ENCODE data around the gene ADGRL1. TPM values are rescaled to one million over a fixed set of nuclear protein-coding genes. Genes with fewer than 3 reads are reported as not detected.
"Not testable (repeated sequence)": the region's sequence is repeated elsewhere in the genome, so short reads cannot be mapped to it uniquely, and the experiment has no call there.

ADGRL1 gene
- total and polyA plus RNA-seq, 10 donors: 1.8 to 21.1 (median 12.4) TPM

DNA sequence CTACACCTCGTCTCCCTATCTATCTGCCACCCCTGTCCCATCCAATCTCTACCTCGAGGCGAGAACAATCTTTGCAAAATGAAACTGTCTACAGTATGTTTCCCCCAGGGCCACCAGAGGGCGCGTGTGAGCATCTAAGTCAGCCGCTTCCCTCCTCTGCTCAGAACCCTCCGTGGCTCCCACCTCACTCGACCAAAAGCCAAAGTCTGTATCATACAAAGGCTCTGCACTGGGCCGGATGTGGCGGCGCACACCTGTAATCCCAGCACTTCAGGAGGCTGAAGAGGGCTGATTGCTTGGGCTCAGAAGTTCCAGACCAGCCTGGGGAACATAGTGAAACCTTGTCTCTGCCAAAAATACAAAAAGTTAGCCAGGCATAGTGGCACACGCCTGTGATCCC, 9.9 kb downstream of the ADGRL1 start:
- DNase-seq: peak; percentile 93
- Histone ChIP-seq H3K4me3 (peak overlapping the region in 1 of 8 donors; percentile 35), H3K4me1 (peaks cover 0 to 16% (median 11%) of the 10 kb centered on the region in 6 donors)
- 23 to 36% (median 34%) methylated on average over 12 of the region's 12 CpGs for WGBS, 5 donors
- TF ChIP-seq, protein P1, sequence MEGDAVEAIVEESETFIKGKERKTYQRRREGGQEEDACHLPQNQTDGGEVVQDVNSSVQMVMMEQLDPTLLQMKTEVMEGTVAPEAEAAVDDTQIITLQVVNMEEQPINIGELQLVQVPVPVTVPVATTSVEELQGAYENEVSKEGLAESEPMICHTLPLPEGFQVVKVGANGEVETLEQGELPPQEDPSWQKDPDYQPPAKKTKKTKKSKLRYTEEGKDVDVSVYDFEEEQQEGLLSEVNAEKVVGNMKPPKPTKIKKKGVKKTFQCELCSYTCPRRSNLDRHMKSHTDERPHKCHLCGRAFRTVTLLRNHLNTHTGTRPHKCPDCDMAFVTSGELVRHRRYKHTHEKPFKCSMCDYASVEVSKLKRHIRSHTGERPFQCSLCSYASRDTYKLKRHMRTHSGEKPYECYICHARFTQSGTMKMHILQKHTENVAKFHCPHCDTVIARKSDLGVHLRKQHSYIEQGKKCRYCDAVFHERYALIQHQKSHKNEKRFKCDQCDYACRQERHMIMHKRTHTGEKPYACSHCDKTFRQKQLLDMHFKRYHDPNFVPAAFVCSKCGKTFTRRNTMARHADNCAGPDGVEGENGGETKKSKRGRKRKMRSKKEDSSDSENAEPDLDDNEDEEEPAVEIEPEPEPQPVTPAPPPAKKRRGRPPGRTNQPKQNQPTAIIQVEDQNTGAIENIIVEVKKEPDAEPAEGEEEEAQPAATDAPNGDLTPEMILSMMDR (IDR thresholded peaks at IDR 0.05 in 8 of 11, conservative IDR thresholded peaks at IDR 0.05 in 3 of 11): peak; percentile 66 to 84 (median 77)
- intact Hi-C loops (cut with DNase I; ENCODE audit: low total_unique reads); H3K9me3 ChIP-seq; H3K27ac ChIP-seq; H3K27me3 ChIP-seq (replicated peaks in 1 of 7); H3K36me3 ChIP-seq: not testable (repeated sequence)

DNA sequence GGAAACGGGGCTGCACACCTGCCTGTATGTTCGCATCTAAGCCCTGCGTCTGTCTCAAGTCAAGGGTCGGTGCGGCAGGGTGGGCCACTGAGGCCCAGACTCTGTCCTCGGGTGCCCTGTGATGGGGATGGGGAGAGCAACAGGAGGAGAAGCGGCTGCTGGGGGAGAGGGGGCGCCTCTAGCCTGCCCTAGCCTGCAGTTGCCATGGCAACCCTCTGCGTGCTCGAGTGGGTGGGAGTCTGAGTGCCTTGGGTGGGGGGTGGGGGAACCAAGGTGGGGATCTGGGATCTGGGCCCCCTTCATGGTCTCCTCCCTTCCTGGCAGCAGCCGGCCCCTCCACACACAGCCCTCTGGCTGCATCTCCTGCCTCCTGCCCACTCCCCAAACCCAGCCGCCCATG, 10.8 kb downstream of the ADGRL1 start:
- H3K9me3 ChIP-seq; H3K27ac ChIP-seq; H3K27me3 ChIP-seq (replicated peaks in 1 of 7); H3K4me3 ChIP-seq; DNase-seq; intact Hi-C loops (cut with DNase I; ENCODE audit: low total_unique reads); H3K36me3 ChIP-seq: not testable (repeated sequence)
- H3K4me1 ChIP-seq: peaks cover 0 to 12% (median 7%) of the 10 kb centered on the region in 6 donors
- WGBS, 5 donors: 86 to 95% (median 88%) methylated on average over 9 to 12 of the region's 12 CpGs

DNA sequence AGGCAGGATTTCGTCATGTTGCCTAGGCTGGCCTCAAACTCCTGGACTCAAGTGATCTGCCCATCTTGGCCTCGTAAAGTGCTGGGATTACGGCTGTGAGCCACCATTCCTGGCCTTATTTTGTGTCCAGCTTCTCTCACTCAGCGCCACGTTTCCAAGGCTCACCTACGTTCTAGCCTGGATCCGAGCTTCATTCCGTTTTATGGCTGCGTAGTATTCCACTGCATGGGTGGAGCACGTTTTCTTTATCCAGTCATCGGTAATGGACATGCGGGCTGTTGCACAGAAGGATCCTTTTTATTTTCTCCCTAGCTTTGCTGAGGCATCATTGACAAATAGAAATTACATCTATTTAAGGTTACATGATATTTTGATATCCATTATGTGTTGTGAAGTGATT, 16.6 kb downstream of the ADGRL1 start:
- Histone ChIP-seq H3K4me1 (peaks cover 0 to 13% (median 0%) of the 10 kb centered on the region in 6 donors), H3K4me3 (no peak overlapping the region), H3K27ac (no peak overlapping the region), H3K9me3 (no peaks in the 10 kb centered on the region), H3K36me3 (no peaks in the 10 kb centered on the region), H3K27me3 (replicated peaks in 1 of 7) (no peaks in the 10 kb centered on the region)
- TF ChIP-seq POLR2A (IDR thresholded peaks at IDR 0.05): no peak
- TF ChIP-seq, protein P1 (IDR thresholded peaks at IDR 0.05 in 8 of 11, conservative IDR thresholded peaks at IDR 0.05 in 3 of 11): no peak
- TF ChIP-seq POLR2AphosphoS5 (IDR thresholded peaks at IDR 0.05): no peak
- WGBS, 5 donors: 93 to 96% (median 95%) methylated on average over 12 of the region's 12 CpGs
- intact Hi-C loops (cut with DNase I; ENCODE audit: low total_unique reads): no loop called here
- no peak for DNase-seq

DNA sequence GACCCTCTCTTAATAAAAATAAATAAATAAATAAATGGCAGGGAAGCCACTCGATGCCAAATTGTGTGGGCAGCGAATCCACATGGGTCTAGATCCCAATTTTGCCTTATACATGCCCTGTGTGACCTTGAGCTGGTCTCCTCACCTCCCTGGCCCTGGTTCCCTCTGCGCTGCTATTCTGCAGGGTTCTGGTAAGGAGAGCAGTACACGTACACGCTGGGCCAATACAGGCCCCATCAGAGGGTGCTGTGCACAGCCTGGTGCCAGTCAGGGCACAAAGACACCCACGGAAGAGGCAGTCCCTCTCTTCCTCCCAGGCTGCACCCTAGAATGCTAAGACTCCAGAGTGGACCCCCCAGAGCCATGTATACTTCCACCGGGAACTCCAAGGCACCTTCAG, 17.9 kb downstream of the ADGRL1 start:
- intact Hi-C loops (cut with DNase I; ENCODE audit: low total_unique reads); H3K27ac ChIP-seq; H3K4me3 ChIP-seq; DNase-seq; H3K9me3 ChIP-seq; H3K36me3 ChIP-seq; H3K27me3 ChIP-seq (replicated peaks in 1 of 7): not testable (repeated sequence)
- peaks cover 0 to 13% (median 0%) of the 10 kb centered on the region in 6 donors for H3K4me1 ChIP-seq
- WGBS, 5 donors: 85 to 93% (median 87%) methylated on average over 3 to 7 of the region's 7 CpGs

DNA sequence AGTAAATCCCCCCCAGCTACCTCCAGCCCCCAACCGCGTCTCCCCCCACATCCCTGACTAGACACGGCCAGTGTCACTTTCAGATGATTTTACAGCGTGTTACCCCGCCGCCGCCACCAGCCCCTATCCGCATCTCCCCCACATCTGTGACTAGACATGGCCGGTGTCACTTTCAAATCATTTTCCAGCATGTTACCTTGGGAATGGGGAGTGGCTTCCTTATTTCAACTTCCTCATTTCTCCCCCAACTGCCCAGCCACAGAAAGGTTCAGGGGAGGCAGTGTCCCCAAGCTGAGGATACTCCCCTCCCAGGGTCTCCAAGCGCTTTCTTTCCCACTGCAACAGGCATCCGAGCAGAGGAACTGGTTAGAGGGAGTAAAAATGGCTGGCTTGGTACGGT, 18.4 kb downstream of the ADGRL1 start:
- whole genome bisulfite sequencing, 5 donors: 29 to 59% (median 39%) methylated on average over 12 of the region's 12 CpGs
- intact Hi-C loops (cut with DNase I; ENCODE audit: low total_unique reads): no loop called here
- H3K4me3 ChIP-seq: no peak overlapping the region
- TF ChIP-seq, protein P1 (IDR thresholded peaks at IDR 0.05 in 8 of 11, conservative IDR thresholded peaks at IDR 0.05 in 3 of 11): no peak
- TF ChIP-seq POLR2A (IDR thresholded peaks at IDR 0.05) (no peak), POLR2AphosphoS5 (IDR thresholded peaks at IDR 0.05) (no peak)
- no peaks in the 10 kb centered on the region for H3K36me3 ChIP-seq
- no peaks in the 10 kb centered on the region for H3K27me3 ChIP-seq (replicated peaks in 1 of 7)
- no peak overlapping the region for H3K27ac ChIP-seq
- H3K4me1 ChIP-seq: peaks cover 0 to 13% (median 0%) of the 10 kb centered on the region in 6 donors
- no peaks in the 10 kb centered on the region for H3K9me3 ChIP-seq
- no peak for DNase-seq

DNA sequence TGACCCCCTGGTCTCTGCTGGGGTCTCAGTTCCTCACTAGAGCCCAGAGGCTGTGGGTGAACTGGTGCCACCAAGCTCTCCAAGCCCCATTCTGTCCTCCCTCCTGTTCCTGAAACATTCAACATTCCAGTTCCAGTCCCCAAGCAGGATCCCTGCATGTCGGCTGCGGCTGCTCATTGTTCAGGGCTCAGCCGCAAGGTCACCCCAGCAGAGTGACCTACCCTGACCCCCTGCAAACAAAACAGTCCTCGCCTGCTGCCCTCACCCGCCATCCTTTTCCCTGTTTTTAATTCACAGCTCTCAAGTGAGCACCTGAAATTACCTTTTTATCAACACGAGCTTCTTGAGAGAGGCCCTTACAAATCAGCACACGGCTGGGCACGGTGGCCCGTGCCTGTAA, 19.3 kb downstream of the ADGRL1 start:
- H3K9me3 ChIP-seq; H3K27ac ChIP-seq; H3K27me3 ChIP-seq (replicated peaks in 1 of 7); intact Hi-C loops (cut with DNase I; ENCODE audit: low total_unique reads); H3K36me3 ChIP-seq; H3K4me3 ChIP-seq; DNase-seq: not testable (repeated sequence)
- H3K4me1 ChIP-seq: peaks cover 0 to 13% (median 0%) of the 10 kb centered on the region in 6 donors
- WGBS, 5 donors: 83 to 95% (median 91%) methylated on average over 9 of the region's 9 CpGs

DNA sequence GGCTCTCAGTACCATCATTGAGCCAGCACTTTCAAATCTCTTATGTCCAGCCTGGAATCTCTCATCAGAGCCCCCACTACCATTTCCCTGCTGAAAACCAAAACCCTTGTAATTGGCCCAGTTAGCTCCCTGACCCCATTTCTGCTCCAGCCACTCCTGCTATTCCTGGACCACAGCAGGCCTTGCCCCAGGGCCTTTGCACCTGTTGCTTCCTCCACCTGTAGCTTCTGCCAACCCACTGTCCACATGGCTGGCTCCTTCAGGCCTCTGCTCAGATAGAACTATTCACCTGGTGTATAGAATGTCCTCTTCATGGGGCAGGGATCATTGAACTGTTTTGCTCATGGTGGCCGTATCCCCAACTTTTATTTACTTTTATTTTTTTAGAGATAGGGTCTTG, 20.3 kb downstream of the ADGRL1 start:
- H3K36me3 ChIP-seq; H3K27ac ChIP-seq; H3K4me3 ChIP-seq; H3K9me3 ChIP-seq; DNase-seq; intact Hi-C loops (cut with DNase I; ENCODE audit: low total_unique reads); H3K27me3 ChIP-seq (replicated peaks in 1 of 7): not testable (repeated sequence)
- WGBS, 5 donors: 89 to 100% (median 93%) methylated on average over 1 of the region's 1 CpG
- peaks cover 0 to 13% (median 0%) of the 10 kb centered on the region in 6 donors for H3K4me1 ChIP-seq

Measured in spleen (tissue), 11 donors.